OCI-LY1 (cell line): ENCODE data around the gene DLX6.

Source experiments
- H2AFZ ChIP-seq: fragments of 200-600 bp; sonication (generic), shearing (Covaris generic); 2 replicates; pipeline ENCODE4 v1.6.0; 2014; ENCODE audit warnings: antibody characterized with exemption, mild to moderate bottlenecking, low read length
- H3F3A ChIP-seq: fragments of 200-600 bp; sonication (generic), shearing (Covaris generic); 2 replicates; pipeline ENCODE4 v1.6.0; 2014; ENCODE audit warnings: mild to moderate bottlenecking, antibody characterized with exemption, low read length, moderate library complexity; ENCODE audit not compliant: insufficient read depth
- H3K27ac ChIP-seq: fragments of 200-600 bp; sonication (generic); 2 replicates; pipeline ENCODE4 v1.5.1; 2014; ENCODE audit warnings: low read length, mixed run types, mild to moderate bottlenecking, low read depth; ENCODE audit not compliant: poor library complexity, severe bottlenecking
- H3K27me3 ChIP-seq: fragments of 200-600 bp; sonication (generic); 2 replicates; pipeline ENCODE4 v1.6.0; 2014; ENCODE audit warnings: antibody characterized with exemption, mild to moderate bottlenecking, low read length, moderate library complexity; ENCODE audit not compliant: insufficient read depth
- H3K36me3 ChIP-seq: fragments of 200-600 bp; sonication (generic); 2 replicates; pipeline ENCODE4 v1.6.1; 2014; ENCODE audit warnings: mild to moderate bottlenecking, antibody characterized with exemption, low read length, moderate library complexity, mixed read lengths; ENCODE audit not compliant: insufficient read depth
- H3K4me1 ChIP-seq: fragments of 200-600 bp; sonication (generic); 2 replicates; pipeline ENCODE4 v1.5.1; 2014; ENCODE audit warnings: mild to moderate bottlenecking, low read length, moderate library complexity; ENCODE audit not compliant: insufficient read depth, severe bottlenecking
- H3K4me2 ChIP-seq: fragments of 200-600 bp; sonication (generic), shearing (Covaris generic); 2 replicates; pipeline ENCODE4 v1.6.1; 2014; ENCODE audit warnings: low read length
- H3K4me3 ChIP-seq: fragments of 200-600 bp; sonication (generic); 2 replicates; pipeline ENCODE4 v1.5.1; 2014; ENCODE audit warnings: low read length, low read depth, mild to moderate bottlenecking, mixed read lengths; ENCODE audit not compliant: poor library complexity, severe bottlenecking
- H3K79me2 ChIP-seq: fragments of 200-600 bp; shearing (Covaris generic); 2 replicates; pipeline ENCODE4 v1.6.1; 2016; ENCODE audit warnings: mixed run types, low read length, mixed read lengths; ENCODE audit not compliant: insufficient read depth
- H3K9ac ChIP-seq: fragments of 200-600 bp; sonication (generic), shearing (Covaris generic); 2 replicates; pipeline ENCODE4 v1.6.1; 2014; ENCODE audit warnings: mild to moderate bottlenecking, low read length, mixed read lengths
- H3K9me2 ChIP-seq: fragments of 200-600 bp; sonication (generic), shearing (Covaris generic); 2 replicates; pipeline ENCODE4 v1.6.1; 2014; ENCODE audit warnings: low read depth, mild to moderate bottlenecking, low read length, mixed read lengths
- H3K9me3 ChIP-seq: fragments of 200-600 bp; shearing (Covaris generic); 2 replicates; pipeline ENCODE4 v1.6.1; 2014; ENCODE audit warnings: low read length, mixed read lengths
- H4K20me1 ChIP-seq: fragments of 200-600 bp; sonication (generic), shearing (Covaris generic); 2 replicates; pipeline ENCODE4 v1.6.0; 2016; ENCODE audit warnings: mild to moderate bottlenecking, low read length; ENCODE audit not compliant: insufficient read depth
- CTCF ChIP-seq: fragments of 200-600 bp; sonication (generic), shearing (Covaris generic); IDR thresholded peaks from 2 replicates; pipeline ENCODE4 v1.5.1; 2017; ENCODE audit warnings: mild to moderate bottlenecking, antibody characterized with exemption, low read length, moderate library complexity, mixed read lengths
- EZH2 ChIP-seq: fragments of 200-600 bp; sonication (generic), shearing (Covaris generic); IDR thresholded peaks from 2 replicates; pipeline ENCODE4 v1.8.0; 2017; ENCODE audit warnings: borderline replicate concordance, mixed run types, mild to moderate bottlenecking, antibody characterized with exemption, low read length, moderate library complexity, mixed read lengths

DLX6 gene

GRCh38 chr7:96982586-96982985 is 22.8 kb upstream of the DLX6 start:
- Histone ChIP-seq H3K4me3 (no peak overlapping the region), H3K4me2 (no peak overlapping the region), H3F3A (no peaks in the 10 kb centered on the region), H3K36me3 (no peaks in the 10 kb centered on the region), H3K4me1 (no peaks in the 10 kb centered on the region), H3K9ac (no peak overlapping the region), H2AFZ (no peak overlapping the region), H4K20me1 (no peaks in the 10 kb centered on the region), H3K27me3 (no peaks in the 10 kb centered on the region), H3K79me2 (no peaks in the 10 kb centered on the region), H3K9me3 (no peaks in the 10 kb centered on the region), H3K9me2 (no peaks in the 10 kb centered on the region), H3K27ac (no peak overlapping the region)
- no peak for TF ChIP-seq EZH2
- TF ChIP-seq CTCF: no peak

- TF ChIP-seq EZH2 (no peak), CTCF (no peak)
- Histone ChIP-seq H2AFZ (no peak overlapping the region), H4K20me1 (no peaks in the 10 kb centered on the region), H3F3A (no peaks in the 10 kb centered on the region), H3K27ac (no peak overlapping the region), H3K27me3 (no peaks in the 10 kb centered on the region; the same call in 1 of the 2 replicates), H3K79me2 (no peaks in the 10 kb centered on the region), H3K4me3 (no peak overlapping the region), H3K9ac (no peak overlapping the region), H3K4me2 (no peak overlapping the region), H3K9me2 (no peaks in the 10 kb centered on the region), H3K9me3 (no peaks in the 10 kb centered on the region), H3K36me3 (no peaks in the 10 kb centered on the region), H3K4me1 (no peaks in the 10 kb centered on the region)
Measured at GRCh38 chr7:96985992-96986391, 19.4 kb upstream of the DLX6 start.

GRCh38 chr7:96986901-96987300 is 18.5 kb upstream of the DLX6 start:
- TF ChIP-seq CTCF (no peak), EZH2 (no peak)
- H3K9me3 ChIP-seq: no peaks in the 10 kb centered on the region
- H4K20me1 ChIP-seq: no peaks in the 10 kb centered on the region
- H3K27ac ChIP-seq: no peak overlapping the region
- no peak overlapping the region for H3K9ac ChIP-seq
- no peaks in the 10 kb centered on the region for H3K36me3 ChIP-seq
- no peaks in the 10 kb centered on the region for H3K9me2 ChIP-seq
- no peak overlapping the region for H3K4me3 ChIP-seq
- H3K4me1 ChIP-seq: no peaks in the 10 kb centered on the region
- no peak overlapping the region for H2AFZ ChIP-seq
- no peaks in the 10 kb centered on the region for H3K79me2 ChIP-seq
- H3K27me3 ChIP-seq: no peaks in the 10 kb centered on the region; the same call in 1 of the 2 replicates
- H3F3A ChIP-seq: no peaks in the 10 kb centered on the region
- H3K4me2 ChIP-seq: no peak overlapping the region
